ENCODE measurements around the gene LCP1.

Gene LCP1

GRCh38 chr13:46126552-46127357 lies 55.2 kb downstream of the LCP1 start:
- Histone ChIP-seq H3K9me3 (ENCODE audit: control insufficient read depth, insufficient read depth, low read depth, low read length) (no peaks in the 10 kb centered on the region), H3K4me3 (ENCODE audit: low read depth, low read length) (no peak overlapping the region), H3K27ac (ENCODE audit: extremely low read depth, low read depth, low read length) (no peak overlapping the region), H3K4me1 (ENCODE audit: control insufficient read depth, insufficient read depth, low read length) (no peaks in the 10 kb centered on the region), H3K36me3 (ENCODE audit: control insufficient read depth in 2 of 2, insufficient read depth in 1 of 2, low read length in 2 of 2) (peaks cover 0 to 30% of the 10 kb centered on the region in 2 experiments; a peak in 1 of 3 replicates)
- TF ChIP-seq ZNF660 (tag by site-specific recombination; IDR thresholded peaks at IDR 0.05) = peak; percentile 74; the same call in 1 of the 2 replicates
- TF ChIP-seq ZNF654 (tag by site-specific recombination; IDR thresholded peaks at IDR 0.05; ENCODE audit: low read depth) = peak; percentile 73
- TF ChIP-seq ZSCAN30 (tag by site-specific recombination; IDR thresholded peaks at IDR 0.05) = peak; percentile 31; the same call in 1 of the 2 replicates
- peak; percentile 37 for TF ChIP-seq ZNF510 (tag by site-specific recombination; IDR thresholded peaks at IDR 0.05; ENCODE audit: insufficient replicate concordance)
- TF ChIP-seq ZNF610 (tag by site-specific recombination; IDR thresholded peaks at IDR 0.05; ENCODE audit: borderline replicate concordance) = no peak
- POLR2A ChIA-PET = interaction anchor here (1.0 kb wide), 1 partner anchor 73 kb away, joined by 3 read pairs; no protein-coding TSS in a partner anchor
- CTCF ChIA-PET = interaction anchor here (0.5 to 2.5 kb wide), 27 partner anchors 10 to 614 kb away, joined by 3 to 22 read pairs (median 4); no protein-coding TSS in a partner anchor

- Histone ChIP-seq H3K27ac (ENCODE audit: extremely low read depth, low read depth, low read length) (no peak overlapping the region), H3K9me3 (ENCODE audit: control insufficient read depth, insufficient read depth, low read depth, low read length) (no peaks in the 10 kb centered on the region), H3K36me3 (ENCODE audit: control insufficient read depth in 2 of 2, insufficient read depth in 1 of 2, low read length in 2 of 2) (peaks cover 0 to 27% of the 10 kb centered on the region in 2 experiments; a peak in 1 of 3 replicates), H3K4me1 (ENCODE audit: control insufficient read depth, insufficient read depth, low read length) (no peaks in the 10 kb centered on the region), H3K4me3 (ENCODE audit: low read depth, low read length) (no peak overlapping the region)
- ChIA-PET POLR2A (interaction anchor here (1.0 kb wide), 1 partner anchor 73 kb away, joined by 3 read pairs; no protein-coding TSS in a partner anchor), CTCF (interaction anchor here (0.5 to 2.5 kb wide), 22 partner anchors 10 to 614 kb away, joined by 3 to 22 read pairs (median 4); no protein-coding TSS in a partner anchor)
- TF ChIP-seq SCRT2 (tag by site-specific recombination; IDR thresholded peaks at IDR 0.05) (0 out of 2 replicates have a peak, but pooled peaks have one; percentile 9), SALL2 (tag by site-specific recombination; IDR thresholded peaks at IDR 0.05; ENCODE audit: borderline replicate concordance) (no peak), ZNF596 (tag by site-specific recombination; IDR thresholded peaks at IDR 0.05) (no peak)
Measured at GRCh38 chr13:46126056-46126455, 55.9 kb downstream of the LCP1 start.

GRCh38 chr13:46124967-46125933 lies 56.7 kb downstream of the LCP1 start:
- H3K4me1 ChIP-seq (ENCODE audit: control insufficient read depth, insufficient read depth, low read length) = peaks cover 3% of the 10 kb centered on the region; the same call in 1 of the 2 replicates
- H3K4me3 ChIP-seq (ENCODE audit: low read depth, low read length) = no peak overlapping the region
- peaks cover 0 to 19% of the 10 kb centered on the region in 2 experiments; a peak in 1 of 3 replicates for H3K36me3 ChIP-seq (ENCODE audit: control insufficient read depth in 2 of 2, insufficient read depth in 1 of 2, low read length in 2 of 2)
- TF ChIP-seq ZNF146 (tag by site-specific recombination; IDR thresholded peaks at IDR 0.05) (no peak), ZNF654 (tag by site-specific recombination; IDR thresholded peaks at IDR 0.05; ENCODE audit: low read depth) (no peak), ZNF513 (tag by site-specific recombination; IDR thresholded peaks at IDR 0.05) (no peak), KLF7 (tag by site-specific recombination; IDR thresholded peaks at IDR 0.05; ENCODE audit: borderline replicate concordance) (no peak), ZNF10 (tag by site-specific recombination; IDR thresholded peaks at IDR 0.05) (no peak), ZNF423 (tag by site-specific recombination; IDR thresholded peaks at IDR 0.05) (no peak), PRDM6 (tag by site-specific recombination; IDR thresholded peaks at IDR 0.05) (no peak), SCRT2 (tag by site-specific recombination; IDR thresholded peaks at IDR 0.05) (no peak), ZNF76 (tag by site-specific recombination; IDR thresholded peaks at IDR 0.05; ENCODE audit: borderline replicate concordance, low read depth) (no peak), ZNF707 (tag by site-specific recombination; IDR thresholded peaks at IDR 0.05) (no peak)
- no peak overlapping the region for H3K27ac ChIP-seq (ENCODE audit: extremely low read depth, low read depth, low read length)
- CTCF ChIA-PET = interaction anchor here (0.6 to 2.5 kb wide), 9 partner anchors 12 to 318 kb away, joined by 3 to 22 read pairs (median 4); no protein-coding TSS in a partner anchor
- POLR2A ChIA-PET = no interaction called here
- H3K9me3 ChIP-seq (ENCODE audit: control insufficient read depth, insufficient read depth, low read depth, low read length) = no peaks in the 10 kb centered on the region
